ENCODE results near the gene IMP4. TPM values are rescaled to one million over a fixed set of nuclear protein-coding genes. Genes with fewer than 3 reads are reported as not detected.

Gene IMP4
- polyA plus RNA-seq, 1 donor from 2014 or later, result 78.0 TPM

DNA sequence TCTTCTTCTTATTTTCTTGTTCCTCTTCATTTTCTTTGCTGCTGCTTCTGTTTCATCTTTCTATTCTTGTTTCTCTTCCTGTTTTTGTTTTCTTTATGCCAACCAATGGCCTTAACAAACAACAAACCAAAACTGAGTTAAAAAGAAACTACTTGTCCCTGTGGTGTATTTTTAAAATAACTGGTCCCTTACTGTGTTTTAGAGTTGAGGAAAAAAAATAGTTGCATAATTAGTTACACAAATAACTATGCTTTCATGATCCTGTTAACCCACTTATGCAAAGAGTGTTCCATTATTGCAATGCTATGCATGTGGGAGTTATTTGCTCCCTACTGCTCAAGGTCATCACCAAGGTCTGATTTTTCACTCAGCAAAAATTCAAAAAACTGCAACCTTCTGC, 39.5 kb upstream of the IMP4 start:
- no peaks in the 10 kb centered on the region for H3K9me3 ChIP-seq (ENCODE audit: low read length)
- H3K4me3 ChIP-seq (ENCODE audit: low read length), result no peak overlapping the region
- no peaks in the 10 kb centered on the region for H3K79me2 ChIP-seq (replicated peaks; ENCODE audit: insufficient read depth, low read length)
- H3K9me2 ChIP-seq (ENCODE audit: insufficient read depth, low read length), result no peaks in the 10 kb centered on the region
- H3K36me3 ChIP-seq (ENCODE audit: insufficient read depth, low read length), result no peaks in the 10 kb centered on the region
- no peaks in the 10 kb centered on the region for H3F3A ChIP-seq (ENCODE audit: insufficient read depth, low read length, poor library complexity, severe bottlenecking)
- no peak overlapping the region for H3K4me2 ChIP-seq (ENCODE audit: low read length)
- TF ChIP-seq, protein P1, sequence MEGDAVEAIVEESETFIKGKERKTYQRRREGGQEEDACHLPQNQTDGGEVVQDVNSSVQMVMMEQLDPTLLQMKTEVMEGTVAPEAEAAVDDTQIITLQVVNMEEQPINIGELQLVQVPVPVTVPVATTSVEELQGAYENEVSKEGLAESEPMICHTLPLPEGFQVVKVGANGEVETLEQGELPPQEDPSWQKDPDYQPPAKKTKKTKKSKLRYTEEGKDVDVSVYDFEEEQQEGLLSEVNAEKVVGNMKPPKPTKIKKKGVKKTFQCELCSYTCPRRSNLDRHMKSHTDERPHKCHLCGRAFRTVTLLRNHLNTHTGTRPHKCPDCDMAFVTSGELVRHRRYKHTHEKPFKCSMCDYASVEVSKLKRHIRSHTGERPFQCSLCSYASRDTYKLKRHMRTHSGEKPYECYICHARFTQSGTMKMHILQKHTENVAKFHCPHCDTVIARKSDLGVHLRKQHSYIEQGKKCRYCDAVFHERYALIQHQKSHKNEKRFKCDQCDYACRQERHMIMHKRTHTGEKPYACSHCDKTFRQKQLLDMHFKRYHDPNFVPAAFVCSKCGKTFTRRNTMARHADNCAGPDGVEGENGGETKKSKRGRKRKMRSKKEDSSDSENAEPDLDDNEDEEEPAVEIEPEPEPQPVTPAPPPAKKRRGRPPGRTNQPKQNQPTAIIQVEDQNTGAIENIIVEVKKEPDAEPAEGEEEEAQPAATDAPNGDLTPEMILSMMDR (IDR thresholded peaks at IDR 0.05; ENCODE audit: poor library complexity, severe bottlenecking), result no peak
- TF ChIP-seq, protein P2, sequence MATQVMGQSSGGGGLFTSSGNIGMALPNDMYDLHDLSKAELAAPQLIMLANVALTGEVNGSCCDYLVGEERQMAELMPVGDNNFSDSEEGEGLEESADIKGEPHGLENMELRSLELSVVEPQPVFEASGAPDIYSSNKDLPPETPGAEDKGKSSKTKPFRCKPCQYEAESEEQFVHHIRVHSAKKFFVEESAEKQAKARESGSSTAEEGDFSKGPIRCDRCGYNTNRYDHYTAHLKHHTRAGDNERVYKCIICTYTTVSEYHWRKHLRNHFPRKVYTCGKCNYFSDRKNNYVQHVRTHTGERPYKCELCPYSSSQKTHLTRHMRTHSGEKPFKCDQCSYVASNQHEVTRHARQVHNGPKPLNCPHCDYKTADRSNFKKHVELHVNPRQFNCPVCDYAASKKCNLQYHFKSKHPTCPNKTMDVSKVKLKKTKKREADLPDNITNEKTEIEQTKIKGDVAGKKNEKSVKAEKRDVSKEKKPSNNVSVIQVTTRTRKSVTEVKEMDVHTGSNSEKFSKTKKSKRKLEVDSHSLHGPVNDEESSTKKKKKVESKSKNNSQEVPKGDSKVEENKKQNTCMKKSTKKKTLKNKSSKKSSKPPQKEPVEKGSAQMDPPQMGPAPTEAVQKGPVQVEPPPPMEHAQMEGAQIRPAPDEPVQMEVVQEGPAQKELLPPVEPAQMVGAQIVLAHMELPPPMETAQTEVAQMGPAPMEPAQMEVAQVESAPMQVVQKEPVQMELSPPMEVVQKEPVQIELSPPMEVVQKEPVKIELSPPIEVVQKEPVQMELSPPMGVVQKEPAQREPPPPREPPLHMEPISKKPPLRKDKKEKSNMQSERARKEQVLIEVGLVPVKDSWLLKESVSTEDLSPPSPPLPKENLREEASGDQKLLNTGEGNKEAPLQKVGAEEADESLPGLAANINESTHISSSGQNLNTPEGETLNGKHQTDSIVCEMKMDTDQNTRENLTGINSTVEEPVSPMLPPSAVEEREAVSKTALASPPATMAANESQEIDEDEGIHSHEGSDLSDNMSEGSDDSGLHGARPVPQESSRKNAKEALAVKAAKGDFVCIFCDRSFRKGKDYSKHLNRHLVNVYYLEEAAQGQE (IDR thresholded peaks at IDR 0.05; ENCODE audit: borderline replicate concordance), result no peak
- TF ChIP-seq RAD21 (conservative IDR thresholded peaks at IDR 0.05), result no peak
- no peak for TF ChIP-seq EZH2 (IDR thresholded peaks at IDR 0.05; ENCODE audit: borderline replicate concordance, insufficient read depth, low read length, poor library complexity, severe bottlenecking)
- TF ChIP-seq EP300 (conservative IDR thresholded peaks at IDR 0.05; ENCODE audit: poor library complexity, severe bottlenecking), result no peak
- no peak for TF ChIP-seq MXI1 (conservative IDR thresholded peaks at IDR 0.05; ENCODE audit: poor library complexity, severe bottlenecking)
- no peak for TF ChIP-seq TAF1 (IDR thresholded peaks at IDR 0.05; ENCODE audit: low read depth)
- TF ChIP-seq POLR2AphosphoS5 (IDR thresholded peaks at IDR 0.05), result no peak
- TF ChIP-seq SMC3 (conservative IDR thresholded peaks at IDR 0.05; ENCODE audit: poor library complexity), result no peak
- H3K9ac ChIP-seq (ENCODE audit: low read length), result no peak overlapping the region
- no peak overlapping the region for H3K27ac ChIP-seq (ENCODE audit: low read length)
- H4K20me1 ChIP-seq (ENCODE audit: insufficient read depth), result no peaks in the 10 kb centered on the region
- H3K27me3 ChIP-seq (ENCODE audit: insufficient read depth, low read depth, low read length), result no peaks in the 10 kb centered on the region
- H2AFZ ChIP-seq (ENCODE audit: low read depth, low read length), result no peak overlapping the region

DNA sequence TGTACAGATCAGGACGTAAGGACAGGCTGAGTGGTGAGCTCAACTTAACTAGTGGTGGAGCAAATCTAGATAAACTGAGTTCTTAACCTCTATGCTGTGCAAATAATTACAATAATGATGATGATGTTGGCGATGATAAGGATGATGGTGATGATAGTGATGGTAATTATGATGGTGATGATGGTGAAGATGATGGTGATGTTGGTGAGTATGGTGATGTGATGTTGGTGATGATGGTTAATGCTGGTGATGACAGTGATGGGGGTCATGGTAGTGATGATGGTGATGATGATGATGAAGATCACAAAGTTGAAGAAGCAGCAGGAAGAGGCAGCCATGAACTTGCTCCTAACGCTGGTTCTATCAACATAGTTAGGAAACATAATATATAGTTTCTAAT, 38.0 kb upstream of the IMP4 start:
- Histone ChIP-seq H3K27ac (ENCODE audit: low read length) (no peak overlapping the region), H3K9ac (ENCODE audit: low read length) (no peak overlapping the region), H2AFZ (ENCODE audit: low read depth, low read length) (no peak overlapping the region), H3K9me3 (ENCODE audit: low read length) (no peaks in the 10 kb centered on the region), H3K9me2 (ENCODE audit: insufficient read depth, low read length) (no peaks in the 10 kb centered on the region), H3K4me2 (ENCODE audit: low read length) (no peak overlapping the region), H3K27me3 (ENCODE audit: insufficient read depth, low read depth, low read length) (no peaks in the 10 kb centered on the region), H3K36me3 (ENCODE audit: insufficient read depth, low read length) (no peaks in the 10 kb centered on the region), H4K20me1 (ENCODE audit: insufficient read depth) (no peaks in the 10 kb centered on the region), H3K79me2 (replicated peaks; ENCODE audit: insufficient read depth, low read length) (no peaks in the 10 kb centered on the region), H3K4me3 (ENCODE audit: low read length) (no peak overlapping the region), H3F3A (ENCODE audit: insufficient read depth, low read length, poor library complexity, severe bottlenecking) (no peaks in the 10 kb centered on the region)
- TF ChIP-seq, protein P1 (IDR thresholded peaks at IDR 0.05; ENCODE audit: poor library complexity, severe bottlenecking), result no peak
- no peak for TF ChIP-seq MXI1 (conservative IDR thresholded peaks at IDR 0.05; ENCODE audit: poor library complexity, severe bottlenecking)
- no peak for TF ChIP-seq SMC3 (conservative IDR thresholded peaks at IDR 0.05; ENCODE audit: poor library complexity)
- TF ChIP-seq, protein P2 (IDR thresholded peaks at IDR 0.05; ENCODE audit: borderline replicate concordance), result no peak
- TF ChIP-seq TAF1 (IDR thresholded peaks at IDR 0.05; ENCODE audit: low read depth), result no peak
- TF ChIP-seq POLR2AphosphoS5 (IDR thresholded peaks at IDR 0.05), result no peak
- no peak for TF ChIP-seq EP300 (conservative IDR thresholded peaks at IDR 0.05; ENCODE audit: poor library complexity, severe bottlenecking)
- no peak for TF ChIP-seq RAD21 (conservative IDR thresholded peaks at IDR 0.05)
- no peak for TF ChIP-seq EZH2 (IDR thresholded peaks at IDR 0.05; ENCODE audit: borderline replicate concordance, insufficient read depth, low read length, poor library complexity, severe bottlenecking)

Data from neural cell (in vitro differentiated cells).